ENCODE measurements around the gene ENDOD1.

The ENDOD1 gene

DNA sequence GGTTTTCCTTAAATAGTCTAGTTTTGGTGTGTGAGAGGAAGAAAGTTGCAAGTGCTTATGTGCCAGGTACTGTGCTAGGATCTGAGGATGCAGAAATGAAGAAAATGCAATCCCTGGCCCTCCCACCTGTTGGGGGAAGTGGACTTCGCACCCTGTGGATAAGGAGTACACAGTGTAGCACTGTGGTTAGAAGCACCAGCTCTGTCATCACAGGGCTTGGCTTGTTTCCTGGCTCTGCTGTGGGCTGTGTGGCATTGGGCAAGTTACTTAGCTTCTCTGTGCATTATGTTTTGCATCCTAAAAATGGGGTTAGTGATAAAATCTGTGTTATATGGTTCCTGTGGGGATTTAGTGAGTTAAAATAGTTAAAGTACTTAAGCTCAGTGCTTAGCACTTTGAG lies 68.2 kb downstream of the ENDOD1 start:
- DNase-seq (ENCODE audit: low read depth): no peak
- TF ChIP-seq, protein P1, sequence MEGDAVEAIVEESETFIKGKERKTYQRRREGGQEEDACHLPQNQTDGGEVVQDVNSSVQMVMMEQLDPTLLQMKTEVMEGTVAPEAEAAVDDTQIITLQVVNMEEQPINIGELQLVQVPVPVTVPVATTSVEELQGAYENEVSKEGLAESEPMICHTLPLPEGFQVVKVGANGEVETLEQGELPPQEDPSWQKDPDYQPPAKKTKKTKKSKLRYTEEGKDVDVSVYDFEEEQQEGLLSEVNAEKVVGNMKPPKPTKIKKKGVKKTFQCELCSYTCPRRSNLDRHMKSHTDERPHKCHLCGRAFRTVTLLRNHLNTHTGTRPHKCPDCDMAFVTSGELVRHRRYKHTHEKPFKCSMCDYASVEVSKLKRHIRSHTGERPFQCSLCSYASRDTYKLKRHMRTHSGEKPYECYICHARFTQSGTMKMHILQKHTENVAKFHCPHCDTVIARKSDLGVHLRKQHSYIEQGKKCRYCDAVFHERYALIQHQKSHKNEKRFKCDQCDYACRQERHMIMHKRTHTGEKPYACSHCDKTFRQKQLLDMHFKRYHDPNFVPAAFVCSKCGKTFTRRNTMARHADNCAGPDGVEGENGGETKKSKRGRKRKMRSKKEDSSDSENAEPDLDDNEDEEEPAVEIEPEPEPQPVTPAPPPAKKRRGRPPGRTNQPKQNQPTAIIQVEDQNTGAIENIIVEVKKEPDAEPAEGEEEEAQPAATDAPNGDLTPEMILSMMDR (IDR thresholded peaks at IDR 0.05; ENCODE audit: insufficient read depth, low read depth, low read length, missing control alignments): no peak
- no peak overlapping the region for H3K4me3 ChIP-seq (ENCODE audit: low read depth, low read length)

DNA sequence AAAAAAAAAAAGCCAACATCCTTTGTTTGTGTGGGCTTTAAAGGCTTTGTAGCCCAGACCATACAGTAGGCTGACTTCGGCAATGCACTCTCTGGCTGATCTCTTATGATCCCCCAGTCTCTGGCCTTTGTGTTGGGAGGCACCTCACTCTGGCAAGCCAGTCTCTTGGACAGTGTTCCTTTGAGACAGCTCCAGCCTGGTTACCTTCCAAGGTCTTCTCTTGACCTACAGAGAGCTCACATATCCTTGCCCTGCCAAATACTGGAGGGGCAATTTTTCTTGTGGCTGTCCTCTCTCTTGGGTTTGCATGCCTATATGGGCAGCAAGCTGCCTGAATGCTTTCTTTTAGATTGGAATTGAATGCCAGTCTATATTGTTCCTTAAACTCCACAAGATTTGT lies 71.6 kb downstream of the ENDOD1 start:
- TF ChIP-seq, protein P1 (IDR thresholded peaks at IDR 0.05; ENCODE audit: insufficient read depth, low read depth, low read length, missing control alignments): no peak
- no peak for DNase-seq (ENCODE audit: low read depth)
- no peak overlapping the region for H3K4me3 ChIP-seq (ENCODE audit: low read depth, low read length)

DNA sequence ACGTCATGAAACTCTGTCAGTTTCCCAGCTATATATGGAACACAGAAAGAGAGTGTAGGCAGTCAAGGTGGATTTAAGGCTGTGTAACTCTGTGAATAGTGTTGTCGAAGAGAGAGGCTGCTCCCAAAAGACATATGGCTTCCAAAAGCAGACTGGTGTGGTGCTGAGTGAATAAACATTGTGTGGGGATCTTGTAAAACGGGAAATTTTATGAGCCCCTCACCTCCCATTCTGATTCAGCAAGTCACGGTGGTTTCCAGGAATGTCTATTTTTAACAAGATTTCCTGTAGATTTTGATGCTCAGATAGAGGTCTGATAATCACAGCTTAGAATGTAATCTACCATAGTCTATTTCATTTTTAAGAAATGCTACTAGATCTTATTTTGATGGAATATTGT lies 73.5 kb downstream of the ENDOD1 start:
- DNase-seq (ENCODE audit: low read depth): no peak
- no peak overlapping the region for H3K4me3 ChIP-seq (ENCODE audit: low read depth, low read length)
- TF ChIP-seq, protein P1 (IDR thresholded peaks at IDR 0.05; ENCODE audit: insufficient read depth, low read depth, low read length, missing control alignments): no peak

DNA sequence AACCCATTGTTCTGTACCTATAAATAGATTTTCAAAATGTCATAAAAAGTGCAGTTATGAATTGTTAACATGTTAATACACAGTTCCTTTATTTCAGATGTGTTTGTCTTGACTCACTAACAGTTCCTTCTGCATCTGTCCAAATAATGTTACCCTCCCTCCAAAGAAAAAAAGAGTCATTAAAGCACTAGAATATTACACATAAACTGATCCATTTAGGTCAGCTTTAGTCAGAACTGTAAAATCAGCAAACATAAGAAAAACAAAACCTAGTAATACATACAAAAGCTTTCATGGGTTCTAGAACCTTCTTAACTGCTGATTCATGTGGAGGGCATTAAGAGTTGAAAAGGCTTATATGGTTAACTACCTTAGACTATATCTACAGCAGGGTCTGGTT lies 76.0 kb downstream of the ENDOD1 start:
- TF ChIP-seq, protein P1 (IDR thresholded peaks at IDR 0.05; ENCODE audit: insufficient read depth, low read depth, low read length, missing control alignments): no peak
- no peak overlapping the region for H3K4me3 ChIP-seq (ENCODE audit: low read depth, low read length)
- DNase-seq (ENCODE audit: low read depth): no peak

DNA sequence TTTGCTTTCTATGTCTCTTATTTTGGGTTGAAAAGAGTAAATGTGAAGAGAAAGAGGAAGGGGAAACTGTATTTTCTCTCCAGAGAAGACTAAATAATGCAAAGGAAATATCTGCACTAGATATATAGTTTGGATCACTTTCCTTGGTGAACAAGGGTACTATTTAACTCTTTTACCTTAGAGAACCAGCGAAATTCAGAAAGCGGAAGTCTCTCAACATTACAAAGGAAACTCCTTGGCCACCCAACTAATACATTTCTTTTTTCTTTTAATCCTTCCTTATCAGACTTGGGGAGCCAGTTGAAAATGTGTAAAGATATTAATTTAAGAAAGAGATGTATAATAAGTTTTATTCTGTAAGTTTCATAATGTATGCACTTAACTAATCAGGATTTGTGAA lies 77.1 kb downstream of the ENDOD1 start:
- no peak for DNase-seq (ENCODE audit: low read depth)
- TF ChIP-seq, protein P1 (IDR thresholded peaks at IDR 0.05; ENCODE audit: insufficient read depth, low read depth, low read length, missing control alignments): no peak
- H3K4me3 ChIP-seq (ENCODE audit: low read depth, low read length): no peak overlapping the region

GRCh38 chr11:95170294-95170693 lies 80.6 kb downstream of the ENDOD1 start:
- DNase-seq (ENCODE audit: low read depth): no peak
- TF ChIP-seq, protein P1 (IDR thresholded peaks at IDR 0.05; ENCODE audit: insufficient read depth, low read depth, low read length, missing control alignments): no peak
- H3K4me3 ChIP-seq (ENCODE audit: low read depth, low read length): no peak overlapping the region

DNA sequence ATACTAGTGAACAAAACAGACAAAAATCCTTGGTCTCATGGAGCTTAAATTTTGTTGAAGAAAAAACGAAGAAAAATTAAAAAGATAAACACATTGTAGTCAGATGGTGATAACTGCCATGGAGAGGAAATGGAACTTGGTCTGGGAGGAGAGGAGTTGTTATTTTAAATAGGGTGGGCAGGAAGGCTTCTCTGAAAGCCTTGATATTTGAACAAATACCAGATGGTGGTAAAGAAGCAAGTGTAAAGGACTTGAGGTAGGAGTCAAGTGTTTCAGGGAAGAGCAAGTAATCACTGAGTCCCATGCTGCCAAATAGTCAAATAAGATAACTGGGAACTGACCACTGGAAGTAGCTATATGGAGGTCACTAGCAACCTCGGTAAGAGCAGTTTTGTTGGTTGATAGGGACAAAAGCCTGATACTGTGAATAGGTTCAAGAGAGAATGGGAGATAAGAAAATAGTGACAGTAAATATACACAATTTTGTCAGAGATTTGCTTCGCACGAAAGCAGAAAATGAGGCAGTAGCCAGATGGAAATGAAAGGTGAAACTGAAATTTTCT lies 86.3 kb downstream of the ENDOD1 start:
- TF ChIP-seq, protein P1 (IDR thresholded peaks at IDR 0.05; ENCODE audit: insufficient read depth, low read depth, low read length, missing control alignments): no peak

More for the DNA sequence above, 86.3 kb downstream of the ENDOD1 start:
- DNase-seq (ENCODE audit: low read depth): no peak
- H3K4me3 ChIP-seq (ENCODE audit: low read depth, low read length): no peak overlapping the region

Measured in GM12865 (cell line).